Measurements from ENCODE around the gene APBB2.

Gene APBB2

GRCh38 chr4:41095192-41095872 lies 119.0 kb downstream of the APBB2 start:
- no peak overlapping the region for H3K4me2 ChIP-seq
- peaks cover 15% of the 10 kb centered on the region for H3K4me1 ChIP-seq (ENCODE audit: low read depth, poor library complexity, severe bottlenecking)
- no peaks in the 10 kb centered on the region for H3K27me3 ChIP-seq (ENCODE audit: insufficient read depth, low read depth)

DNA sequence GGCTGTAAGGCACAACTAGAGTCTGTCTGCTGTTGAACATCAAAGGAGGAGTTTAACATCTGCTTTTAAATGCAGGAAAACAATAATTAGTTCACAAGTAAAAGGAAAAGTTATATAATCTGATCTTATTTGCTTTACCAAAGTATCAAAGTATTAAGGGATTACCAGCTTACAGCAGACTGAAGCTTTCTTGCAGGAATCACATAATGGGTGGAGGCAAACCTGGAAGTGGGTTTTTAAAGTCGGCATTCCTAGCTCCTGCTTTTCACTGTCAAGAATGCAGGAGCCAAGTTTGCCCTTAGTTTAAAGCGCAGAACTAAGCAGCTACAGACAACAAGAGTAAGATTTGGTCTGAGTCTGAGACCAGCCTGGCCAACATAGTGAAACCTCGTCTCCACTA lies 122.2 kb downstream of the APBB2 start:
- Histone ChIP-seq H3K27me3 (ENCODE audit: insufficient read depth, low read depth) (no peaks in the 10 kb centered on the region), H3K27ac (no peak overlapping the region), H3K9ac (no peak overlapping the region), H3K36me3 (ENCODE audit: insufficient read depth) (no peaks in the 10 kb centered on the region), H3K79me2 (ENCODE audit: insufficient read depth, low read depth) (no peaks in the 10 kb centered on the region), H2AFZ (ENCODE audit: low read depth) (no peak overlapping the region), H3K4me2 (no peak overlapping the region), H4K20me1 (ENCODE audit: insufficient read depth) (no peaks in the 10 kb centered on the region), H3K4me3 (IDR thresholded peaks at IDR 0.05; ENCODE audit: insufficient read depth, low read depth, low read length) (no peak overlapping the region), H3K4me1 (ENCODE audit: low read depth, poor library complexity, severe bottlenecking) (peaks cover 15% of the 10 kb centered on the region)
- TF ChIP-seq, protein P1, sequence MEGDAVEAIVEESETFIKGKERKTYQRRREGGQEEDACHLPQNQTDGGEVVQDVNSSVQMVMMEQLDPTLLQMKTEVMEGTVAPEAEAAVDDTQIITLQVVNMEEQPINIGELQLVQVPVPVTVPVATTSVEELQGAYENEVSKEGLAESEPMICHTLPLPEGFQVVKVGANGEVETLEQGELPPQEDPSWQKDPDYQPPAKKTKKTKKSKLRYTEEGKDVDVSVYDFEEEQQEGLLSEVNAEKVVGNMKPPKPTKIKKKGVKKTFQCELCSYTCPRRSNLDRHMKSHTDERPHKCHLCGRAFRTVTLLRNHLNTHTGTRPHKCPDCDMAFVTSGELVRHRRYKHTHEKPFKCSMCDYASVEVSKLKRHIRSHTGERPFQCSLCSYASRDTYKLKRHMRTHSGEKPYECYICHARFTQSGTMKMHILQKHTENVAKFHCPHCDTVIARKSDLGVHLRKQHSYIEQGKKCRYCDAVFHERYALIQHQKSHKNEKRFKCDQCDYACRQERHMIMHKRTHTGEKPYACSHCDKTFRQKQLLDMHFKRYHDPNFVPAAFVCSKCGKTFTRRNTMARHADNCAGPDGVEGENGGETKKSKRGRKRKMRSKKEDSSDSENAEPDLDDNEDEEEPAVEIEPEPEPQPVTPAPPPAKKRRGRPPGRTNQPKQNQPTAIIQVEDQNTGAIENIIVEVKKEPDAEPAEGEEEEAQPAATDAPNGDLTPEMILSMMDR (conservative IDR thresholded peaks at IDR 0.05; ENCODE audit: low read depth, low read length), result no peak

More at GRCh38 chr4:41095192-41095872, 119.0 kb downstream of the APBB2 start:
- TF ChIP-seq, protein P1 (conservative IDR thresholded peaks at IDR 0.05; ENCODE audit: low read depth, low read length), result no peak
- H3K36me3 ChIP-seq (ENCODE audit: insufficient read depth), result no peaks in the 10 kb centered on the region
- H4K20me1 ChIP-seq (ENCODE audit: insufficient read depth), result no peaks in the 10 kb centered on the region
- no peak overlapping the region for H3K4me3 ChIP-seq (IDR thresholded peaks at IDR 0.05; ENCODE audit: insufficient read depth, low read depth, low read length)
- no peak overlapping the region for H3K27ac ChIP-seq
- no peak overlapping the region for H3K9ac ChIP-seq
- no peaks in the 10 kb centered on the region for H3K79me2 ChIP-seq (ENCODE audit: insufficient read depth, low read depth)
- no peak overlapping the region for H2AFZ ChIP-seq (ENCODE audit: low read depth)

DNA sequence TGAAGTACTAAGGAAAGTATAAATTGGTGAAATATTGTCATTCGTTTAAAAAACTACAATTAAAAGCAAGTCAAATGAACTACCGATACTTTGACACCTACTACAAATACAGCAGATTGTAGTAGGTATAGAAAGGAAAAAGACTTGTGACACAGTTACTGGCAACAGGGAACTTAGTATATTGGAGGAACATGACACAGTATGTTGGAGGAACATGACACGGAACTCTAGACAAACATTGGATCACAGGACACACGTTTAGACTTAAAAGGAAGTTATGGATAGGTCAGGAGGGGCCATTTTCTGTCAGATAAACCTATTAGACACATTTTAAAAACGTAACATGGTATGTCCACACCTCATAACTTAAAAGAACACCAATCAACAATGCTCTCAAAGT lies 132.5 kb downstream of the APBB2 start:
- Histone ChIP-seq H3K4me1 (ENCODE audit: low read depth, poor library complexity, severe bottlenecking) (peaks cover 23% of the 10 kb centered on the region), H3K79me2 (ENCODE audit: insufficient read depth, low read depth) (no peaks in the 10 kb centered on the region), H3K27ac (no peak overlapping the region), H2AFZ (ENCODE audit: low read depth) (no peak overlapping the region), H3K4me3 (IDR thresholded peaks at IDR 0.05; ENCODE audit: insufficient read depth, low read depth, low read length) (no peak overlapping the region), H3K36me3 (ENCODE audit: insufficient read depth) (no peaks in the 10 kb centered on the region), H3K27me3 (ENCODE audit: insufficient read depth, low read depth) (no peaks in the 10 kb centered on the region), H4K20me1 (ENCODE audit: insufficient read depth) (no peaks in the 10 kb centered on the region), H3K9ac (no peak overlapping the region), H3K4me2 (no peak overlapping the region; the same call in 1 of the 2 replicates)
- TF ChIP-seq, protein P1 (conservative IDR thresholded peaks at IDR 0.05; ENCODE audit: low read depth, low read length), result no peak

DNA sequence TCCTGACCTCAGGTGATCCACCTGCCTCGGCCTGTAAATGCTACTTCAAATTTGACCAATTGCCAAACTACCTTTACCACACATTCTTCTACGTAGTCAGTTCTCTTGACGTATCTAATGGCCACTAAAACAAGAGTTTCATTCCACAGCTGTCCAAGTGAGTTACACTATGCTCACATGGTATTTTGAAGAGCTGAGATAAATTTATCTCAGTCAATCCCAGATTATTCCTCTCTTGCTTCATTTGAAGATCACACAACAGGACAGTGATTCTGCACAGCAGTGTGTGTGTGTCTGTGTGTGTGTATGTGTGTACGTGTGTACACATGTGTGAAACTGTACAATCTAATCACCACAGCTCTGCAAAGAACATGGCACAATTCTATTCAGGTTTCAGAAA lies 133.4 kb downstream of the APBB2 start:
- TF ChIP-seq, protein P1 (conservative IDR thresholded peaks at IDR 0.05; ENCODE audit: low read depth, low read length), result no peak
- H3K4me1 ChIP-seq (ENCODE audit: low read depth, poor library complexity, severe bottlenecking), result peaks cover 23% of the 10 kb centered on the region
- H3K36me3 ChIP-seq (ENCODE audit: insufficient read depth), result no peaks in the 10 kb centered on the region
- no peak overlapping the region for H2AFZ ChIP-seq (ENCODE audit: low read depth)
- H4K20me1 ChIP-seq (ENCODE audit: insufficient read depth), result no peaks in the 10 kb centered on the region
- H3K4me3 ChIP-seq (IDR thresholded peaks at IDR 0.05; ENCODE audit: insufficient read depth, low read depth, low read length), result no peak overlapping the region
- H3K9ac ChIP-seq, result peak overlapping the region; percentile 27; the same call in 1 of the 2 replicates
- H3K27me3 ChIP-seq (ENCODE audit: insufficient read depth, low read depth), result no peaks in the 10 kb centered on the region
- H3K27ac ChIP-seq, result peak overlapping the region; percentile 83
- H3K4me2 ChIP-seq, result peak overlapping the region; percentile 82
- H3K79me2 ChIP-seq (ENCODE audit: insufficient read depth, low read depth), result no peaks in the 10 kb centered on the region

All from KMS-11 (cell line).